ENCODE data around the gene CAPN13.
A peak's percentile ranks its signal among the peaks of the same experiment; 100 is the strongest.

The CAPN13 gene

GRCh38 chr2:30730736-30731647 is 76.3 kb downstream of the CAPN13 start:
- DNase-seq (ENCODE audit: low read depth): no peak

GRCh38 chr2:30729031-30729430 is 78.2 kb downstream of the CAPN13 start:
- no peak for DNase-seq (ENCODE audit: low read depth)

- no peak for DNase-seq (ENCODE audit: low read depth)
Observed at GRCh38 chr2:30722936-30723725, 84.1 kb downstream of the CAPN13 start.

- no peak for DNase-seq (ENCODE audit: low read depth)
Observed at GRCh38 chr2:30721668-30722647, 85.3 kb downstream of the CAPN13 start.

GRCh38 chr2:30721241-30721640 is 86.0 kb downstream of the CAPN13 start:
- no peak for DNase-seq (ENCODE audit: low read depth)

- DNase-seq (ENCODE audit: low read depth): no peak
Observed at GRCh38 chr2:30717081-30717650, 90.1 kb downstream of the CAPN13 start.

GRCh38 chr2:30716123-30716900 is 90.9 kb downstream of the CAPN13 start:
- DNase-seq (ENCODE audit: low read depth): no peak

GRCh38 chr2:30714811-30715709 is 92.2 kb downstream of the CAPN13 start:
- DNase-seq (ENCODE audit: low read depth): no peak

GRCh38 chr2:30713698-30714097 is 93.5 kb downstream of the CAPN13 start:
- DNase-seq (ENCODE audit: low read depth): no peak

- DNase-seq (ENCODE audit: low read depth): peak; percentile 49
Observed at GRCh38 chr2:30711646-30712085, 95.6 kb downstream of the CAPN13 start.

- DNase-seq (ENCODE audit: low read depth): no peak
Observed at GRCh38 chr2:30710461-30710860, 96.8 kb downstream of the CAPN13 start.

GRCh38 chr2:30710016-30710415 is 97.2 kb downstream of the CAPN13 start:
- no peak for DNase-seq (ENCODE audit: low read depth)

- DNase-seq (ENCODE audit: low read depth): no peak
Observed at GRCh38 chr2:30709516-30709915, 97.7 kb downstream of the CAPN13 start.

GRCh38 chr2:30708491-30709290 is 98.6 kb downstream of the CAPN13 start:
- DNase-seq (ENCODE audit: low read depth): no peak

GRCh38 chr2:30707304-30707903 is 99.8 kb downstream of the CAPN13 start:
- DNase-seq (ENCODE audit: low read depth): no peak

- no peak for DNase-seq (ENCODE audit: low read depth)
Observed at GRCh38 chr2:30706534-30707303, 100.5 kb downstream of the CAPN13 start.

GRCh38 chr2:30705711-30706533 is 101.3 kb downstream of the CAPN13 start:
- DNase-seq (ENCODE audit: low read depth): no peak

All from GM04503 (cell line).